HG03439 (cell line): ENCODE results near the gene ATP5PF.
"Not testable (repeated sequence)": the region's sequence is repeated elsewhere in the genome, so short reads cannot be mapped to it uniquely, and the experiment has no call there.

Experiments
- ATAC-seq: cut with Tn5 transposase; IDR thresholded peaks from one replicate; pipeline ENCODE4 v1.9.1; 2021; ENCODE audit warnings: mild to moderate bottlenecking, moderate library complexity; ENCODE audit not compliant: unreplicated experiment

Gene ATP5PF

GRCh38 chr21:25734904-25735645 lies at the start of gene ATP5PF, which contains the start of gene GABPA:
ATP5PF (minus strand) TSS chr21:25734904; CDS start chr21:25729794, 5,110 bp downstream.
GABPA (plus strand) TSS chr21:25734972; CDS start chr21:25741599, 6,627 bp downstream.
- peak; percentile 92 for ATAC-seq

- not testable (repeated sequence) for ATAC-seq
These were observed 43.6 kb upstream of the ATP5PF start for GRCh38 chr21:25778126-25778875.

GRCh38 chr21:25776440-25776839 lies 41.7 kb upstream of the ATP5PF start:
- no peak for ATAC-seq

- no peak for ATAC-seq
These were observed 38.0 kb upstream of the ATP5PF start for GRCh38 chr21:25772686-25773085.

GRCh38 chr21:25767921-25768320 lies 33.2 kb upstream of the ATP5PF start:
- no peak for ATAC-seq

GRCh38 chr21:25764065-25764464 lies 29.4 kb upstream of the ATP5PF start:
- ATAC-seq, result no peak

- ATAC-seq, result no peak
These were observed 26.0 kb upstream of the ATP5PF start for GRCh38 chr21:25760677-25761076.

- ATAC-seq, result no peak
These were observed 25.4 kb upstream of the ATP5PF start for GRCh38 chr21:25760061-25760460.

- no peak for ATAC-seq
These were observed 24.9 kb upstream of the ATP5PF start for GRCh38 chr21:25759573-25759972.

GRCh38 chr21:25757531-25757930 lies 22.8 kb upstream of the ATP5PF start:
- no peak for ATAC-seq

GRCh38 chr21:25756190-25756932 lies 21.7 kb upstream of the ATP5PF start:
- no peak for ATAC-seq

- ATAC-seq, result no peak
These were observed 17.7 kb upstream of the ATP5PF start for GRCh38 chr21:25752416-25752815.

GRCh38 chr21:25750085-25750484 lies 15.4 kb upstream of the ATP5PF start:
- no peak for ATAC-seq

GRCh38 chr21:25744854-25745253 lies 10.2 kb upstream of the ATP5PF start:
- no peak for ATAC-seq

GRCh38 chr21:25742900-25743299 lies 8.2 kb upstream of the ATP5PF start:
- ATAC-seq, result no peak

GRCh38 chr21:25737421-25737820 lies 2.7 kb upstream of the ATP5PF start:
- no peak for ATAC-seq

GRCh38 chr21:25735646-25736597 lies 1.2 kb upstream of the ATP5PF start:
- ATAC-seq, result peak; percentile 4

- peak; percentile 4 for ATAC-seq
These were observed 125 bp downstream of the ATP5PF start for GRCh38 chr21:25734654-25734903.

GRCh38 chr21:25733859-25734653 lies 648 bp downstream of the ATP5PF start:
- peak; percentile 13 for ATAC-seq
